Activated naive CD8-positive, alpha-beta T cell treated with anti-CD3 and anti-CD28 coated beads for 36 hours (primary cell): ENCODE measurements around the gene TTC39B. TPM values are rescaled to one million over a fixed set of nuclear protein-coding genes. Genes with fewer than 3 reads are reported as not detected.
"Not testable (repeated sequence)": the region's sequence is repeated elsewhere in the genome, so short reads cannot be mapped to it uniquely, and the experiment has no call there.

Experiments used
- DNase-seq: peaks from one replicate; pipeline ENCODE4 v3.0.0; 2021
- H3K27ac Mint-ChIP-seq: one replicate; pipeline ENCODE4 v1.8.0; 2022; ENCODE audit warnings: mild to moderate bottlenecking, moderate library complexity, mixed read lengths
- H3K27me3 Mint-ChIP-seq: one replicate; pipeline ENCODE4 v1.8.0; 2022; ENCODE audit warnings: mild to moderate bottlenecking, mixed read lengths
- H3K36me3 Mint-ChIP-seq: one replicate; pipeline ENCODE4 v1.8.0; 2021; ENCODE audit warnings: mild to moderate bottlenecking, mixed read lengths
- H3K4me1 Mint-ChIP-seq: one replicate; pipeline ENCODE4 v1.8.0; 2021; ENCODE audit warnings: mixed read lengths
- H3K4me3 Mint-ChIP-seq: one replicate; pipeline ENCODE4 v1.8.0; 2022; ENCODE audit warnings: mild to moderate bottlenecking, moderate library complexity, mixed read lengths
- H3K9me3 Mint-ChIP-seq: one replicate; pipeline ENCODE4 v1.8.0; 2022; ENCODE audit warnings: mixed read lengths
- total RNA-seq, 2 experiments: library from RNA; stranded (reverse); gene quantifications; one replicate each; pipeline ENCODE4 v1.2.3, GENCODE V29; 2021

Gene TTC39B
- 10 to 100 TPM; 16.2 to 17.3 TPM for total RNA-seq

DNA sequence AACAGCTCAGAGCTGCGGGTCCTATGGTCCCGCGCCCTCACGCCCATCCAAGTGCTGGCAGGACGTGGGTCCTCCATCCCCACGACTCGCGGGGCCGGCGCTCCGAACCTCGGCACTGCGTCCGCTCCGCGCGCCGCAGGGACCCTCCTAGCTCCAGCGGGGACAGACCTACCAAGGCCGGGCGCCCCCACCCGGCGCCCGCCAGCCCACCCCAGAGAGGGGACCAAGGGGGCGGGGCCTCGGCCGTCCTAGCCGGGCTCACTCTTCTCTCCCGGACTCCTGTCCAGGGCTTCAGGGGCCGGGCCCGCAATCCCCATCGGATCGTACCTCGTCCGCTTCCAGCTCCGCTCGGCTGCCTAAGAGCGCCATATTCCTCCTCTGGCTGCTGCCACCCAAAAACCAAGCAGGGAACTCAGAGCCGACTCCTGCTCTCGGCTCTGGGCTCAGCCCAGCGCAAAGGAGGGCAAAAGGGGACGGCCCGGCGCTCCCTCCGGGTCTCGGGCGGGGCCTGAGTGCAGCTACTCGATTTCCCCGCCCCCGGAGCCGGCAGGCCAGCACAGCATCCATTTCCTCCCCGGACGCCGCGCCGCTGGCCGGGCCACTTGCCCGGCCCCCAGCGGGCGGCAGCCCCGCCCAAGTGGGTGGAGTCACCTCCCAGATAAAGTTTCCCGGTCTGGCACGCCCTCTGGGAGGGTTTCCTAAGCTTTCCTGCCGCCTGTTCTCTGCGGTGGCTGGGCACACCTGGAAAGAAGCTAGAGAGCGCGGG, at the start of gene TTC39B:
TSS of gene TTC39B (minus strand) at position 460 of the 766 bp plus-strand sequence. CDS start at position 369, 91 bp downstream.
- Mint-ChIP-seq H3K27ac (peak within 1 kb of the TSS; percentile 91), H3K4me3 (peak within 1 kb of the TSS; percentile 89), H3K27me3 (no peaks in the 10 kb centered on the region), H3K4me1 (peaks cover 52% of the 10 kb centered on the region), H3K9me3 (peaks cover 2% of the 10 kb centered on the region), H3K36me3 (peaks cover 11% of the 10 kb centered on the region)
- peak; percentile 90 for DNase-seq

DNA sequence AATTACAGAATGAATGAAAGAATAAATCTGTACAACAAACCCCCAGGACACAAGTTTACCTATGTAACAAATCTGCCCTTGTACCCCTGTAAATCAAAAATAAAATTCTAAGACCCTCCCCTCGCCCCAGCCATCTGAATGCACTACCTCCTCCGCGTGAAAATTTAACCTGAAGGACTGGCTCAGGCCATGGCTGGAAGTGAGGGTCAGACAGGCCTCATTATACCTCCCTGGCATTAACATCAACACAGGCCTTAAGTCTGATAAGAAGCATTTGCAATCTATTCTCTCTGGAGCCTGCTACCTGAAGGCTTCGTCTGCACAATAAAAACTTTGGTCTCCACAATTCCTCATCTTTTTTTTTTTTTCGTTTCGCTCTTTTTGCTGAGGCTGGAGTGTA, 48.7 kb upstream of the TTC39B start:
- DNase-seq: no peak
- Mint-ChIP-seq H3K36me3 (no peaks in the 10 kb centered on the region), H3K27me3 (no peaks in the 10 kb centered on the region), H3K27ac (no peak overlapping the region), H3K4me1 (peaks cover 22% of the 10 kb centered on the region), H3K9me3 (no peaks in the 10 kb centered on the region), H3K4me3 (no peak overlapping the region)

DNA sequence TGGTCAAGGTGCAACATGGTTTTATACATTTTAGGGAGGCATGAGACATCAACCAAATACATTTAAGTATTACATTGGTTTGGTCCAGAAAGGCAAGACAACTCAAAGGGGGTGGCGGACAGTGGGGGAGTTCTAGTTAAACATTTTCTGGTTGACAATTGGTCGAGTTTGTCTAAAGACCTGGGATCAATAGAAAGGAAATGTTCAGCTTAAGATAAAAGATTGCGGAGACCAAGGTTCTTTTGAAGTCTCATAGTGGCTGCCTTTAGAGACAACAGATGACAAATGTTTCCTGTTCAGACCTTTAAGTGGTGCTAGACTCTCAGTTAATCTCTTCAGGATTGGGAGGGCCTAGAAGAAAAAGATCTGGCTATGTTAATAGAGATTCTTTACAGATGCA, 47.7 kb upstream of the TTC39B start:
- peaks cover 24% of the 10 kb centered on the region for H3K4me1 Mint-ChIP-seq
- no peak overlapping the region for H3K4me3 Mint-ChIP-seq
- no peaks in the 10 kb centered on the region for H3K36me3 Mint-ChIP-seq
- peak overlapping the region; percentile 25 for H3K27ac Mint-ChIP-seq
- DNase-seq: no peak
- H3K27me3 Mint-ChIP-seq: no peaks in the 10 kb centered on the region
- no peaks in the 10 kb centered on the region for H3K9me3 Mint-ChIP-seq

DNA sequence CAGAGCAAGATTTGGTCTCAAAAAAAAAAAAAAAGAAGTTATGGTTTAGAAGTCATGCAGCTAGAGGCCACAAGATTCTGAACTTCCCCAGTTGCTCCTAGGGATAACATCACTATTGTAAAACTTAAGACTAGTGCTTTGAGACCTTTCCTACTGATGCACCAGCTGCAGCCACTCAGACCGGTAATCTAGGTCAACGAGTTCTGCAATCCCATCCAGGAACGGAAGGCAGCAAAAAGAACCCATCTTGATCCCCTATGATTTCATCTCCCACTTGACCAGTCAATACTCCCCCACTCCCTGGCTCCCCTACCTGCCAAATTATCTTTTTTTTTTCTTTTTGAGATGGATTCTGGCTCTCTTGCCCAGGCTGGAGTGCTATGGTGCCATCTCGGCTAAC, 46.9 kb upstream of the TTC39B start:
- Mint-ChIP-seq H3K27me3 (no peaks in the 10 kb centered on the region), H3K4me3 (no peak overlapping the region), H3K36me3 (no peaks in the 10 kb centered on the region), H3K27ac (no peak overlapping the region), H3K4me1 (peaks cover 24% of the 10 kb centered on the region), H3K9me3 (no peaks in the 10 kb centered on the region)
- no peak for DNase-seq

DNA sequence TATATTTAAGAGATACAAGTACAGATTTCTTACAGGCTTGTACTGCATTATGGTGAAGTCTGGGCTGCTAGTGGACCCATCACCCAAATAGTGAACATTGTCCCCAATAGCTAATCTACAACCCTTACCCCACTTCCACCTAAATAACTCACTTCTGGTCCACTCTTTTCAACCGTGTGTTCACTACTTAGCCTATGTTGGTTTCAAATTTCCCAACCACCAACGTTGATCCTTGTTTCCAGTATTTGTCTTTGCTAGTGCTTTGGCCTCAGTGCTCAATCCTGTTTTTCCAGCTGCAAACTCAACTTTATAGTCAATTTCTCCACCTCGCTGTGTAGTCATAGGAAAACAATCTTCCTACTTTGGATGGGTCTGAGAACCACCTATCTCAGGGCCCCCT, 45.3 kb upstream of the TTC39B start:
- H3K9me3 Mint-ChIP-seq: no peaks in the 10 kb centered on the region

DNA sequence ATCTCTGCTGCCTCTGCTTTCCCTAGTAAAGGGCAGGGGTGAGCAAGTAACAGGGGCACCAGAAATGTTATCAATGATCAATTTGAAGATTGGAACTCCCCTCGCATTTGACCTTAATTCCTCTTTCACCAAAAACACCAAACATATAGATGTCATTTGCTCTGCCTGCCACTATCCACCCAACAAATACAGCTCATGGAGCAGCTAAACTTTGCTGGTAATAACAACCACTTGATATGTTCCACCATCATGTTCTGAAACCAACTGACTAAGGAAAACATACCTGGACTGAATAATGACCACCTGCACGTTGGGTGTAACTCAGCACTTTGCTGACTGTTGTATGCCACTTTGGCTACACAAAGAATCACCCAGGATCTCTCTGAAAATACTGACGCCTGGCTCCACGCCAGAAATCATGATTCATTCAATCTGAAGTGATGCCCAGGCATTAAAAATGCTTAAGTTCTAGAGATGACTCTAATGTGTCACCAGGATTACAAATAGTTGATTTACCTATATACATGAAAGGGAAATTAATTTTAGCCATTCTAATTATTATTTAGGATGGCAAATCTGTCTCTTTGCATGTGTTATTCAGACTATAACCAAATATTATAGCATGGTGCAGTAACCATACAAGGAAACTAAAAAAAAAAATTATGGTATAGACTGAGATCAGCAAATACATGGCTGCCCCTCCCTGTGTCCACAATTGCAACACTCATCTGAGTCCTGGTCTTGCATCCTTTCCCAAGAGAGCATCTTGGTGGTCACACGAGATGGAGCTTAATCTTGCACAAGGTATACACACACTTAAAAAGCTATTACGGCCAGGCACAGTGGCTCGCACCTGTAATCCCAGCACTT, 43.1 kb upstream of the TTC39B start:
- Mint-ChIP-seq H3K27ac (no peak overlapping the region), H3K4me1 (peaks cover 13% of the 10 kb centered on the region), H3K9me3 (no peaks in the 10 kb centered on the region), H3K36me3 (no peaks in the 10 kb centered on the region), H3K4me3 (no peak overlapping the region), H3K27me3 (no peaks in the 10 kb centered on the region)
- peak; percentile 11 for DNase-seq

More for the DNA sequence above, 45.3 kb upstream of the TTC39B start:
- no peak overlapping the region for H3K27ac Mint-ChIP-seq
- H3K4me3 Mint-ChIP-seq: no peak overlapping the region
- no peaks in the 10 kb centered on the region for H3K27me3 Mint-ChIP-seq
- H3K36me3 Mint-ChIP-seq: no peaks in the 10 kb centered on the region
- no peak for DNase-seq
- peaks cover 22% of the 10 kb centered on the region for H3K4me1 Mint-ChIP-seq

DNA sequence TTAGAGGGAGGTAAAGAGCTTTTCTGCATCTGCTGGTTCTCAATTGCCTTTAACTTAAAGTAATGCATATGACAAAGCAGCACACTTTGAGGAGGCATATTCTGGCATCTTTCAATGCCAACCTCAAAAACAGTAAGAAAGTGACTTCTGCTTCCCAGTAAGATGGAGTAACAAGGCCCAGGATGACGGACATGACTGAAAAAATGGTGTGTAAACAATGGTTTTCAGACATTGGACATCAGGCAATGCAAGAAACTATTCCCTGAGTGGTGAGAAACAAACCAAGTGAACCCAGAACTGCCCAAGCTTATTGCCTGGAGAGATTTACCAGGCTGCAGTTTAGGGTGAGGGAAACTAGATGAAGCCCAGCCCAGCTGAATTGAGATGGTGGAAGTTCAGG, 39.8 kb upstream of the TTC39B start:
- Mint-ChIP-seq H3K27me3 (no peaks in the 10 kb centered on the region), H3K4me3 (no peak overlapping the region), H3K27ac (no peak overlapping the region), H3K9me3 (no peaks in the 10 kb centered on the region), H3K4me1 (peaks cover 6% of the 10 kb centered on the region), H3K36me3 (no peaks in the 10 kb centered on the region)
- no peak for DNase-seq

DNA sequence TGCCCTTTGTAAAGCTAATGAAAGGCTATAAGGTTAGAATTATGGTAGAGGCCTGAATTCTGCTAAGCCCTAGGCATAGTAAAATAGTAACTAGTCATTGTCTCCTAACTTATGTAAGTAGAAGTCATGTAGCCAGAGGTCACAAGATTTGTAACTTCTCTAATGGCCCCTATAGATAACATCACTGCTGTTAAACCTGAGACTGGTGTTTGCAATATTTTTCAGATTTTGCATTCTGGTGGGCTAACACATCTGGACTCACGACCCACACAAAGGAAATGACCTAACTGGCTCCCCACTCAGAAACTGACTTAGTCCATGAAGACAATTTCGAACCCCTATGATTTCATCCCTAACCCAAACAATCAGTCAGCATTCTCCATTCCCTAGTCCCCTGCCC, 37.2 kb upstream of the TTC39B start:
- peaks cover 3% of the 10 kb centered on the region for H3K9me3 Mint-ChIP-seq
- no peaks in the 10 kb centered on the region for H3K4me1 Mint-ChIP-seq
- no peak overlapping the region for H3K27ac Mint-ChIP-seq
- H3K36me3 Mint-ChIP-seq: no peaks in the 10 kb centered on the region
- H3K27me3 Mint-ChIP-seq: no peaks in the 10 kb centered on the region
- H3K4me3 Mint-ChIP-seq: no peak overlapping the region
- no peak for DNase-seq

DNA sequence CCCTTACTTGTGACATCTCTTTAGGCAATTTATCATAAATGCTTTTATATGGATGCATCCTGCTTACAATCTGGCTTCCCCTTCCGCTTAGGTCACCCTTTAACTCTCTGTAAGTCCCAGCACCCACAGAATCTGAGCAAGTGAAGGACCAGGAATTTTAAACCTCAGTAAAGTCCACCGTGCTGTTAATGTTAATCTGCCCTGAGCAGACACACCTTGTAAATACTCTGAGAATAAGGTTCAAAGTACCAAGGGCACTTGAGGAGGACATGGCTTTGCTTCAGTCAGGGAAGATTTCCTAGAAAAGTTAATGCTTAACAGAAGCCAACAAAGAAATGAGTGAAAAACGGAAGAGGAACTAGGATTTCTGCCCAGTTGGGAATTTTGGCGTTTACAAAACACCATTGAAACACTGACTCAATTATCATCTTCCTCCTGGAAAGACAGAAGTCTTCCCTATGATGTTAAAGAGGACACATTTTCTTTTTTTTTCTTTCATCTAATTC, 26.4 kb upstream of the TTC39B start:
- Mint-ChIP-seq H3K4me3 (no peak overlapping the region), H3K36me3 (no peaks in the 10 kb centered on the region), H3K9me3 (no peaks in the 10 kb centered on the region), H3K27me3 (no peaks in the 10 kb centered on the region), H3K4me1 (no peaks in the 10 kb centered on the region), H3K27ac (no peak overlapping the region)
- DNase-seq: no peak

DNA sequence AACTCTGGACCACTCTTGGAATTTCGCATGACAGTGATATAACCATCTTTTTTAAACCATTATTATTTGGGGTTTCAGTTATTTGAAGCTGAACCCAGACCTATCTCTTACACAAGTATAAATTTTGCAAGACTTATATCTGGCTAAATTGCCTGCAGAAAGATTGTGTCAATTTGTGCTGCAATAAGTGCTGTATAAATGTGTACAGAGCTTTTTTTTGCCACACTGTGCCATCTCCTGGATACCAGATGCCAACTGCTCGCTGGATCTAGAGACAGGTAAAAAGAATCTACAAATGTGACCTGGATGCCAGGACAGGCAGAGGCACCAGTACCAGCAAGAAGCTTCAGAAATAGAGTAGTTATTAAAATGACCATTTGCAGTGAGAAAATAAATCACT, 25.9 kb upstream of the TTC39B start:
- Mint-ChIP-seq H3K27ac (no peak overlapping the region), H3K36me3 (no peaks in the 10 kb centered on the region), H3K4me1 (no peaks in the 10 kb centered on the region)

DNA sequence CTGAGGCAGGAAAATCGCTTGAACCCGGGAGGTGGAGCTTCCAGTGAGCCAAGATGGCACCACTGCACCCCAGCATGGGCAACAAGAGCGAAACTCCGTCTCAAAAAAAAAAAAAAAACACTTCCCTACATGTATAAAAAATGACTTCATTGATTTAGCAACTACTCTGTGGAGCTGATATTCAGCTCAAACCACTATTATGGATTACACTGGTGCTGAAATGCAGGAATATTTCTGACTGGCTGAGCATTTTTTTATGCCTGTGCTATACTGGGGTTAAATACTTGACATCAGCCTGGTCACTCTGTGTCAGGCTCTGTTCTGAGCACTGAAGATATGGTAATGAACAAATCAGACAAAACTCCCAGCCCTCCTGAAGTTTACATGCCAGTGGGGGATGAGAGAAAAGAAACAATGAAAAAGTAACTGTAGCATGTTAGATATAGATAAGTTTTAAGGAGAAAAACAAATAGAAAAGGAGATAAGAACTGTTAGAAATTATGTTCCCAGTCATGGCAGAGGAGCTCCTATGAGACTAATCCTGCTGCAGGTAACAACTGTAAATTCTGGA, 22.6 kb upstream of the TTC39B start:
- Mint-ChIP-seq H3K27ac (no peak overlapping the region), H3K36me3 (no peaks in the 10 kb centered on the region), H3K27me3 (no peaks in the 10 kb centered on the region), H3K4me3 (no peak overlapping the region), H3K9me3 (peaks cover 4% of the 10 kb centered on the region), H3K4me1 (no peaks in the 10 kb centered on the region)
- DNase-seq: no peak

More for the DNA sequence above, 25.9 kb upstream of the TTC39B start:
- DNase-seq: no peak
- Mint-ChIP-seq H3K27me3 (no peaks in the 10 kb centered on the region), H3K9me3 (no peaks in the 10 kb centered on the region), H3K4me3 (no peak overlapping the region)

DNA sequence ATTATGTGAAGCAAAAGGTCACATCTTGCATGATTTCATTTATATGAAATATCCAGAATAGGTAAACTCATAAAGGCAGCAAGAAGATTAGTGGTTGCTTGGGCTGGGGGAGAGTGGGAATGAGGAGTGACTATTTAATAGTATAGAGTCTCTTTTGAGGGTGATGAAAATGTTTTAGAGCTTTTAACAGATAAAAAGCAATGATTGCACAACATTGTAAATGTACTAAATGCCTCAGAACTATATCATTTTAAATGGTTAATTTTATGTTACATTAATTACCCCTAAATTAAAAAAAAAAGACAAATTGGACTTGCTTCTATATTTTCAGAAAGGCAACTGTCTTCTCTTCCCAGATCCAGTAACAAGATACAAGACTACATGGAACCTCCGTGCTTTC, 21.9 kb upstream of the TTC39B start:
- H3K27ac Mint-ChIP-seq: no peak overlapping the region
- no peaks in the 10 kb centered on the region for H3K4me1 Mint-ChIP-seq
- H3K4me3 Mint-ChIP-seq: no peak overlapping the region
- peaks cover 7% of the 10 kb centered on the region for H3K9me3 Mint-ChIP-seq
- no peaks in the 10 kb centered on the region for H3K27me3 Mint-ChIP-seq
- DNase-seq: no peak
- no peaks in the 10 kb centered on the region for H3K36me3 Mint-ChIP-seq

DNA sequence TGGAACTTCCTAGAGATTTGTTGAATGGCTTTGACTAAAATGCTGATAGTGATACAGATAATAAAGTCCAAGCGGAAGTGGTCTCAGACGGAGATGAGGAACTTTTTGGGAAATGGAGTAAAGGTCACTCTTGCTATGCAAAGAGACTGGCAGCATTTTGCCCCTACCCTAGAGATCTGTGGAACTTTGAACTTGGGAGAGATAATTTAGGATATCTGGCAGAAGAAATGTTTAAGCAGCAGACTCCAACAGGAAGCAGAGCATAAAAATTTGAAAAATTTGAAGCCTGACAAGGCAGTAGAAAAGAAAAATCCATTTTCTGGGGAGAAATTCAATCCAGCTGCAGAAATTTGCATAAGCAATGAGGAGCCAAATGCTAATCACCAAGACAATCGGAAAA, 15.7 kb upstream of the TTC39B start:
- not testable (repeated sequence) for H3K4me1 Mint-ChIP-seq, DNase-seq, H3K27ac Mint-ChIP-seq, H3K4me3 Mint-ChIP-seq, H3K27me3 Mint-ChIP-seq, H3K36me3 Mint-ChIP-seq
- peaks cover 14% of the 10 kb centered on the region for H3K9me3 Mint-ChIP-seq

DNA sequence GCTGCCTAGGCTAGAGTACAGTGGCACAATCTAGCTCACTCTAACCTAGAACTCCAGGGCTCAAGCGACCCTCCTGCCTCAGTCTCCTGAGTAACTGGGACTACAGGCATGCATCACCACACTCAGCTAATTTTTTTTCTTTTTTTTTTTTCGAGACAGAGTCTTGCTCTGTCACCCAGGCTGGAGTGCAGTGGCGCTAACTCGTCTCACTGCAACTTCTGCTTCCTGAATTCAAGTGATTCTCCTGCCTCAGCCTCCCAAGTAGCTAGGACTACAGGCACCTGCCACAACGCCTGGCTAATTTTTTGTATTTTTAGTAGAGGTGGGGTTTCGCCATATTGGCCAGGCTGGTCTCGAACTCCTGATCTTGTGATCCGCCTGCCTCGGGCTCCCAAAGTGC, 12.6 kb upstream of the TTC39B start:
- not testable (repeated sequence) for H3K4me3 Mint-ChIP-seq, H3K27ac Mint-ChIP-seq, H3K36me3 Mint-ChIP-seq, H3K4me1 Mint-ChIP-seq, DNase-seq, H3K27me3 Mint-ChIP-seq
- peaks cover 10% of the 10 kb centered on the region for H3K9me3 Mint-ChIP-seq

DNA sequence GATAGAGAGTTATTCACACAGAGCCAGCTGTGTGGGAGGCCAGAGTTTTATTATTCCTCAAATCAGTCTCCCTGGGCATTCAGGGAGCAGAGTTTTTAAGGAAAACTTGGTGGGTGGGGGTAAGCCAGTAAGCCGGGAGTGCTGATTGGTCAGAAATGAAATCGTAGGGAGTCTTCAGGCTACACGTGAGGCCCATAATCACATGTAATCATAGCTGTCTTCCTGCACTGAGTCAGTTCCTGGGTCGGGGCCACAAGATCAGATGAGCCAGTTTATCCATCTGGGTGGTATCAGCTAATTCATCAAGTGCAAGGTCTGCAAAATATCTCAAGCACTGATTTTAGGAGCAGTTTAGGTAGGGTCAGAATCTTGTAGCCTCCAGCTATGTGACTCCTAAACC, 10.8 kb upstream of the TTC39B start:
- Mint-ChIP-seq H3K27me3 (no peaks in the 10 kb centered on the region), H3K36me3 (peaks cover 5% of the 10 kb centered on the region), H3K4me1 (peaks cover 4% of the 10 kb centered on the region), H3K4me3 (no peak overlapping the region), H3K27ac (no peak overlapping the region), H3K9me3 (peaks cover 9% of the 10 kb centered on the region)
- DNase-seq: no peak
